IMR-90 (cell line): ENCODE data around the gene CFAP97D2. TPM values are rescaled to one million over a fixed set of nuclear protein-coding genes. Genes with fewer than 3 reads are reported as not detected.
"Not testable (repeated sequence)": the region's sequence is repeated elsewhere in the genome, so short reads cannot be mapped to it uniquely, and the experiment has no call there.

ENCODE experiments used
- ATAC-seq: fragments of 200-7000 bp; cut with Tn5 transposase; 2 replicates; pipeline ENCODE4 v1.9.1; 2020; ENCODE audit warnings: low read depth, mild to moderate bottlenecking, moderate library complexity
- BruUV-seq: library from RNA; stranded (reverse); fragments of 400-500 nt; replicated peaks from 2 replicates; lab custom pipeline; 2021; lab: Mats Ljungman, UMichigan
- CTCF ChIA-PET: fragments of 300-600 bp; formaldehyde crosslinking; extraction: SDS; loops from one replicate; lab custom pipeline; 2021; ENCODE audit warnings: antibody characterized with exemption; lab: Yijun Ruan, JAX
- POLR2A ChIA-PET: fragments of 300-600 bp; sonication (Branson Sonifier 250); formaldehyde crosslinking; loops from one replicate; lab custom pipeline; 2022; ENCODE audit warnings: antibody characterized with exemption; ENCODE audit not compliant: unreplicated experiment; lab: Charles Lee
- DNase-seq: peaks from one replicate; pipeline ENCODE4 v3.0.0; 2013
- H2AFZ ChIP-seq: replicated peaks from 2 replicates; pipeline ENCODE3; 2013; ENCODE audit warnings: low read length, mild to moderate bottlenecking; ENCODE audit not compliant: poor library complexity
- H2AK5ac ChIP-seq: 2 replicates; pipeline ENCODE4 v1.6.1; 2013; ENCODE audit warnings: low read depth, low read length, inconsistent platforms
- H2AK9ac ChIP-seq: replicated peaks from 2 replicates; pipeline ENCODE3; 2013; ENCODE audit warnings: mild to moderate bottlenecking, low read depth, low read length, moderate library complexity; ENCODE audit not compliant: poor library complexity
- H2BK120ac ChIP-seq: 2 replicates; pipeline ENCODE4 v1.6.1; 2013; ENCODE audit warnings: low read depth, low read length, inconsistent platforms
- H2BK15ac ChIP-seq: 3 replicates; pipeline ENCODE4 v1.6.1; 2013; ENCODE audit warnings: low read depth, low read length, inconsistent platforms
- H2BK20ac ChIP-seq: 2 replicates; pipeline ENCODE4 v1.6.1; 2013; ENCODE audit warnings: low read depth, mild to moderate bottlenecking, inconsistent platforms, low read length, moderate library complexity
- H2BK5ac ChIP-seq: 2 replicates; pipeline ENCODE4 v1.6.1; 2013; ENCODE audit warnings: mild to moderate bottlenecking, low read depth, low read length, inconsistent platforms; ENCODE audit not compliant: poor library complexity, severe bottlenecking
- H3K14ac ChIP-seq: replicated peaks from 2 replicates; pipeline ENCODE4 v1.6.1; 2013; ENCODE audit warnings: low read depth, low read length, inconsistent platforms
- H3K18ac ChIP-seq: 2 replicates; pipeline ENCODE4 v1.6.1; 2013; ENCODE audit warnings: low read depth, low read length, control low read depth
- H3K23ac ChIP-seq: 2 replicates; pipeline ENCODE4 v1.6.1; 2013; ENCODE audit warnings: low read depth, low read length, inconsistent platforms
- H3K27ac ChIP-seq: 2 replicates; pipeline ENCODE4 v1.5.1; 2013; ENCODE audit warnings: mild to moderate bottlenecking, control low read depth, low read length; ENCODE audit not compliant: insufficient read depth
- H3K27me3 ChIP-seq: 2 replicates; pipeline ENCODE4 v1.6.1; 2013; ENCODE audit warnings: low read length; ENCODE audit not compliant: control insufficient read depth, insufficient read depth
- H3K36me3 ChIP-seq: 2 replicates; pipeline ENCODE4 v1.6.1; 2013; ENCODE audit warnings: low read length, mixed read lengths; ENCODE audit not compliant: control insufficient read depth, insufficient read depth
- H3K4ac ChIP-seq: 2 replicates; pipeline ENCODE4 v1.6.1; 2013; ENCODE audit warnings: low read depth, low read length, inconsistent platforms
- H3K4me1 ChIP-seq: 2 replicates; pipeline ENCODE4 v1.6.1; 2013; ENCODE audit warnings: low read length, mixed read lengths; ENCODE audit not compliant: control insufficient read depth, insufficient read depth
- H3K4me2 ChIP-seq: 2 replicates; pipeline ENCODE4 v1.6.1; 2013; ENCODE audit warnings: low read depth, mild to moderate bottlenecking, control low read depth, low read length, moderate library complexity
- H3K4me3 ChIP-seq: 2 replicates; pipeline ENCODE4 v1.5.1; 2013; ENCODE audit warnings: low read depth, mild to moderate bottlenecking, control low read depth, low read length, moderate library complexity; ENCODE audit not compliant: insufficient read depth
- H3K56ac ChIP-seq: 2 replicates; pipeline ENCODE4 v1.6.1; 2013; ENCODE audit warnings: low read length, inconsistent platforms; ENCODE audit not compliant: insufficient read depth; ENCODE audit errors: extremely low read depth
- H3K79me1 ChIP-seq, 2 experiments: 2 replicates each; pipeline ENCODE4 v1.6.1; 2013; ENCODE audit warnings: low read length in 2 of 2, inconsistent platforms in 1 of 2, low read depth in 1 of 2
- H3K9ac ChIP-seq: 2 replicates; pipeline ENCODE4 v1.6.1; 2013; ENCODE audit warnings: low read depth, low read length, control low read depth
- H3K9me1 ChIP-seq: 2 replicates; pipeline ENCODE4 v1.6.1; 2013; ENCODE audit warnings: low read length, inconsistent platforms; ENCODE audit not compliant: insufficient read depth
- H3K9me3 ChIP-seq: 2 replicates; pipeline ENCODE4 v1.6.1; 2013; ENCODE audit warnings: low read length; ENCODE audit not compliant: control insufficient read depth, insufficient read depth
- H4K20me1 ChIP-seq: 2 replicates; pipeline ENCODE4 v1.6.1; 2013; ENCODE audit warnings: low read length, inconsistent platforms; ENCODE audit not compliant: insufficient read depth
- H4K5ac ChIP-seq: 2 replicates; pipeline ENCODE4 v1.6.1; 2013; ENCODE audit warnings: mild to moderate bottlenecking, low read depth, low read length, control low read depth
- H4K8ac ChIP-seq, 2 experiments: 2 replicates each; pipeline ENCODE4 v1.6.1; 2013; ENCODE audit warnings: low read depth in 2 of 2, low read length in 2 of 2, control low read depth in 1 of 2, inconsistent platforms in 1 of 2
- H4K91ac ChIP-seq: 2 replicates; pipeline ENCODE4 v1.6.1; 2013; ENCODE audit warnings: low read depth, low read length, inconsistent platforms; ENCODE audit not compliant: insufficient read depth
- WGBS, 2 experiments: methylation state at CpG; one replicate each; pipeline versions ENCODE4 v1.1.5 to v1.1.7; 2013; ENCODE audit warnings: missing lambda C conversion rate in 2 of 2; ENCODE audit not compliant: insufficient read length in 1 of 2; ENCODE audit errors: extremely low coverage in 2 of 2; 5-methylcytosine and 5-hydroxymethylcytosine counted together
- dilution Hi-C: fragments of 300-500 bp; cut with HindIII; formaldehyde crosslinking; loops from one replicate; pipeline ENCODE4 v1.14.3; 2018; ENCODE audit warnings: low sequenced_read_pairs; ENCODE audit not compliant: unreplicated experiment
- in situ Hi-C: fragments of 300-500 bp; cut with MboI; formaldehyde crosslinking; loops from 3 replicates; pipeline ENCODE4 v1.14.3; 2019; ENCODE audit warnings: low sequenced_read_pairs, inconsistent platforms, mixed read lengths
- intact Hi-C: fragments of 100-400 bp; cut with micrococcal nuclease; formaldehyde crosslinking; loops from 2 replicates; pipeline ENCODE4 v1.10.0; 2022
- polyA plus RNA-seq, 3 experiments: library from polyadenylated mRNA; depleted of rRNA; stranded (reverse); fragments of >200 nt; gene quantifications; 2 replicates each; pipeline ENCODE4 v1.2.3, GENCODE V29; 2012; ENCODE audit warnings: low replicate concordance in 1 of 3
- total RNA-seq: library from RNA; depleted of rRNA; stranded (reverse); fragments of >200 nt; gene quantifications from 2 replicates; pipeline ENCODE4 v1.2.3, GENCODE V29; 2012

Gene CFAP97D2
- total and polyA plus RNA-seq, 2 of the 4 experiments (the other 2 are of a cell fraction) = not detected

DNA sequence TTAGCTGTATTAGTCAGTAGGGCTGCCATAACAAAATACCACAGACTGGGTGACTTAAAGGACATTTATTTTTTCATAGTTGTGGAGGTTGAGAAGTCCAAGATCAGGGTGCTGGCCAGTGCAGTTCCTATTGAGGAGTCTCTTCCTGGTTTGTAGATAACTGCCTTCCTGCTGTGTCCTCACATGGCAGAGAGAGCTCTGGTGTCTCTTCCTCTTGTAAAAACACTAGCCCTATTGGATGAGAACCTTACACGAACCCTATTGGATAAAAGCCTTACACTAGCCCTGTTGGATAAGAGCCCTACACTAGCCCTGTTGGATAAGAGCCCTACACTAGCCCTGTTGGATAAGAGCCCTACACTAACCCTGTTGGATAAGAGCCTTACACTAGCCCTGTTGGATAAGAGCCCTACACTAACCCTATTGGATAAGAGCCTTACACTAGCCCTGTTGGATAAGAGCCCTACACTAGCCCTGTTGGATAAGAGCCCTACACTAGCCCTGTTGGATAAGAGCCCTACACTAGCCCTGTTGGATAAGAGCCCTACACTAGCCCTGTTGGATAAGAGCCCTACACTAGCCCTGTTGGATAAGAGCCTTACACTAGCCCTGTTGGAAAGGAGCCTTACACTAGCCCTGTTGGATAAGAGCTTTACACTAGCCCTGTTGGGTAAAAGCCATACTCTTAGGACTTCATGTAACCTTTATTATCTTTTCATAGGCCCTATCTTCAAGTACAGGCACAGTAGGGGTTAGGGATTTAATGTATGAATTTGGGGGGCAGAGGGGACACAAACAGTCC, 72.8 kb downstream of the CFAP97D2 start:
- H2AK9ac ChIP-seq, H3K9me3 ChIP-seq, CTCF ChIA-PET, intact Hi-C loops, H4K91ac ChIP-seq, H3K56ac ChIP-seq, H2AFZ ChIP-seq, H3K27ac ChIP-seq, H3K9me1 ChIP-seq, DNase-seq, dilution Hi-C loops, POLR2A ChIA-PET, in situ Hi-C loops, H2BK20ac ChIP-seq, H2AK5ac ChIP-seq, H4K20me1 ChIP-seq, H2BK15ac ChIP-seq, H3K27me3 ChIP-seq, ATAC-seq, H3K9ac ChIP-seq, BruUV-seq, H3K14ac ChIP-seq, H3K4me2 ChIP-seq, H3K4me3 ChIP-seq, H3K4ac ChIP-seq, H3K18ac ChIP-seq, H2BK120ac ChIP-seq, H3K23ac ChIP-seq, H2BK5ac ChIP-seq, H4K8ac ChIP-seq, H3K4me1 ChIP-seq, H4K5ac ChIP-seq: not testable (repeated sequence)
- no CpG with 5 or more reads among the region's 1 CpG for WGBS, 2 experiments
- peaks cover 33 to 54% of the 10 kb centered on the region in 2 experiments for H3K79me1 ChIP-seq
- H3K36me3 ChIP-seq = peaks cover 42% of the 10 kb centered on the region
